AG09319 (cell line): ENCODE data around the gene KCNA10.

Experiments used
- DNase-seq: peaks from one replicate; pipeline ENCODE4 v3.0.0-alpha.2; 2010; ENCODE audit warnings: low read depth; ENCODE audit errors: extremely low read depth
- TF ChIP-seq, protein P1 (sequence below): IDR thresholded peaks from 2 replicates; pipeline ENCODE4 v1.5.1; 2011; ENCODE audit warnings: low read depth, mild to moderate bottlenecking, inconsistent platforms, low read length, moderate library complexity

KCNA10 gene

DNA sequence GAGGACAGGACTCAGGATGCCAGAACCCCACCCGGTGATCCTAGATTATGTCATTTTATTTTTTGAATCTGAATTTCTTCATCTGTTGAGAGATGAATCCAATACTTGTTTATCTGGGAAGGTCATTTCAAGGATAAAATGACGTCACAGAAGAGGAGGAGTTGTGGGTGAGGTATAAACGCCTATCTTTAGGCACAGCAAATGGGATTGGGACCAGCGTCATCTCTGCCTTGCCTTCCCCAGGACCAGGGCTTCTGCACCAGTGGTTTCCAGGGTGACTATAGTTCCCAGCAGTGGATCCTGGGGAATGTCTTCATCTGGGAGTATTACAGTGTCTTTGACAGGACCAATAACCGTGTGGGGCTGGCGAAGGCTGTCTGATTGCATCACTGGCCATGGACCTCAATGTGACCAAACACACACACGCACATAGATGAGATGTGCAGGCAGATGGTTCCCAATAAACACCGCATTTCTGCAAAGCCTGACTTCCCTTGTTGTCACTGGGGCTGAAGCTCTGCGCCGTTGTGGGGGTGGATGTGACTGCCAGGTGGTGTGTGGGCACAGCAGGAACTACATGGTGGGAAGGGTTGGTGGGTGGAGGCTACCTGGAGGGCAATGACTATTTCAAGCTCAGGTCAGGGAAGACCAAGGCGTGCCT is 28.1 kb downstream of the KCNA10 start:
- DNase-seq: no peak
- TF ChIP-seq, protein P1, sequence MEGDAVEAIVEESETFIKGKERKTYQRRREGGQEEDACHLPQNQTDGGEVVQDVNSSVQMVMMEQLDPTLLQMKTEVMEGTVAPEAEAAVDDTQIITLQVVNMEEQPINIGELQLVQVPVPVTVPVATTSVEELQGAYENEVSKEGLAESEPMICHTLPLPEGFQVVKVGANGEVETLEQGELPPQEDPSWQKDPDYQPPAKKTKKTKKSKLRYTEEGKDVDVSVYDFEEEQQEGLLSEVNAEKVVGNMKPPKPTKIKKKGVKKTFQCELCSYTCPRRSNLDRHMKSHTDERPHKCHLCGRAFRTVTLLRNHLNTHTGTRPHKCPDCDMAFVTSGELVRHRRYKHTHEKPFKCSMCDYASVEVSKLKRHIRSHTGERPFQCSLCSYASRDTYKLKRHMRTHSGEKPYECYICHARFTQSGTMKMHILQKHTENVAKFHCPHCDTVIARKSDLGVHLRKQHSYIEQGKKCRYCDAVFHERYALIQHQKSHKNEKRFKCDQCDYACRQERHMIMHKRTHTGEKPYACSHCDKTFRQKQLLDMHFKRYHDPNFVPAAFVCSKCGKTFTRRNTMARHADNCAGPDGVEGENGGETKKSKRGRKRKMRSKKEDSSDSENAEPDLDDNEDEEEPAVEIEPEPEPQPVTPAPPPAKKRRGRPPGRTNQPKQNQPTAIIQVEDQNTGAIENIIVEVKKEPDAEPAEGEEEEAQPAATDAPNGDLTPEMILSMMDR: no peak

- TF ChIP-seq, protein P1: no peak
- DNase-seq: no peak
Measured at GRCh38 chr1:110489973-110490542, 28.9 kb downstream of the KCNA10 start.

- TF ChIP-seq, protein P1: no peak
- DNase-seq: no peak
Measured at GRCh38 chr1:110489406-110489805, 29.6 kb downstream of the KCNA10 start.

GRCh38 chr1:110488867-110489266 is 30.1 kb downstream of the KCNA10 start:
- TF ChIP-seq, protein P1: no peak
- DNase-seq: no peak

DNA sequence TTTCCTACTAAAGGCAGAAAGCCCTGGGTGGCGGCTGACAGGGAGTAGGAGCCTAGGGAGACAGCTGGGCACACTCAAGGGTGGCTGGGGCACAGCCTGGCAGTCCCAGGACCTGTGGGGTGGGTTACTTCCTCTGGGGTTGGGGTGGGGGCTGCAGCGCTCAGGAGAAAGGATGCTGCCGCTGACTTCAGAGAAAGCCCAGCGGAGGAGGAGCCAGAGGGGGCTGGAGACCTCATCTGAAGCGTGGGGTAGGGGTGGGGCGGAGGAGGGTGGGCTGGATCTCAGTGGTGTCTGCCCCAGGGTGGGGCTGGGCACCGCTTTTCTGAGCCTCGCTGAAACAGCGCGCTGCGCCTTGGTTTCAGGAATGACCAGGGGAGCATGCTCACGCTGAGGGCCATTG is 30.8 kb downstream of the KCNA10 start:
- no peak for DNase-seq
- TF ChIP-seq, protein P1: no peak

- no peak for DNase-seq
- TF ChIP-seq, protein P1: no peak
Measured at GRCh38 chr1:110487726-110488125, 31.2 kb downstream of the KCNA10 start.

DNA sequence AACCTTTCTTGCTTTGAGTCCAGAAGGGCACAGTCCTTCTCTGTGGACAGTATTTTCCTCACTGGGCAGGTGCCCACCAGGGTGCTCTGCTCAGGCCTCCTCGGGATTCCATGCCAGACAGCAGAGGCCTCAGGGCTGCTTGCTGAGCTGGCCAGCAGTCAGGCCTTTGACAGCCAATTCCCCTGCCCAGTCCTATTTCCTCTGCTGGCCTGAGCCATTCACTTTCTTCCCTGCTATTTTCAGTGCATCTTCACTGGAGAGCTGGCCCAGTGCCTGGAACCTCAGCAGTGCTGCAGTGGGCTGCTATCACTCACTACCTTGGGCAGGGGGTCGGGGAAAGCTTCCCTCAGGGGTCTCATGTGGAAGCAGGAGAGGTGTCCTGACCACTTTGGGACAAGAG is 33.2 kb downstream of the KCNA10 start:
- TF ChIP-seq, protein P1: no peak

More for the DNA sequence above, 33.2 kb downstream of the KCNA10 start:
- DNase-seq: no peak
